HG02759 (cell line): ENCODE measurements around the gene ZYX.
"Not testable (repeated sequence)": the region's sequence is repeated elsewhere in the genome, so short reads cannot be mapped to it uniquely, and the experiment has no call there.

Source experiments
- ATAC-seq: cut with Tn5 transposase; IDR thresholded peaks from one replicate; pipeline ENCODE4 v1.9.1; 2021; ENCODE audit warnings: mild to moderate bottlenecking, moderate library complexity; ENCODE audit not compliant: unreplicated experiment

ZYX gene

GRCh38 chr7:143416565-143417149, 35.5 kb downstream of the ZYX start:
- ATAC-seq = no peak

GRCh38 chr7:143417734-143418383, 36.7 kb downstream of the ZYX start:
- no peak for ATAC-seq

GRCh38 chr7:143418681-143419458, 37.7 kb downstream of the ZYX start:
- ATAC-seq = no peak

GRCh38 chr7:143419880-143420279, 38.7 kb downstream of the ZYX start:
- ATAC-seq = no peak

- ATAC-seq = not testable (repeated sequence)
Observed at GRCh38 chr7:143420624-143421023, 39.5 kb downstream of the ZYX start.

GRCh38 chr7:143422033-143422432, 40.9 kb downstream of the ZYX start:
- no peak for ATAC-seq

GRCh38 chr7:143424476-143424875, 43.3 kb downstream of the ZYX start:
- not testable (repeated sequence) for ATAC-seq

GRCh38 chr7:143426479-143427142, 45.5 kb downstream of the ZYX start:
- ATAC-seq = no peak

- ATAC-seq = no peak
Observed at GRCh38 chr7:143429770-143430698, 48.9 kb downstream of the ZYX start.

- ATAC-seq = no peak
Observed at GRCh38 chr7:143431109-143431508, 50.0 kb downstream of the ZYX start.

GRCh38 chr7:143433759-143434158, 52.6 kb downstream of the ZYX start:
- ATAC-seq = no peak

GRCh38 chr7:143434660-143435059, 53.5 kb downstream of the ZYX start:
- ATAC-seq = no peak

- ATAC-seq = no peak
Observed at GRCh38 chr7:143435266-143435665, 54.1 kb downstream of the ZYX start.

- ATAC-seq = peak; percentile 76
Observed at GRCh38 chr7:143436325-143436946, 55.3 kb downstream of the ZYX start.

GRCh38 chr7:143437578-143437977, 56.4 kb downstream of the ZYX start:
- ATAC-seq = peak; percentile 51

- ATAC-seq = no peak
Observed at GRCh38 chr7:143439866-143440265, 58.7 kb downstream of the ZYX start.
